ENCODE measurements around the gene CTSC. TPM values are rescaled to one million over a fixed set of nuclear protein-coding genes. Genes with fewer than 3 reads are reported as not detected.

Gene CTSC
- polyA plus RNA-seq, 1 of the 3 experiments (the other 2 are of a cell fraction): 104 TPM

- TF ChIP-seq GABPA (IDR thresholded peaks at IDR 0.05; ENCODE audit: low read depth) (no peak), MXI1 (IDR thresholded peaks at IDR 0.05; ENCODE audit: low read depth, low read length) (no peak)
Observed at GRCh38 chr11:88363648-88364065, 26.1 kb upstream of the CTSC start (continued).

- Histone ChIP-seq H3K9me3 (no peaks in the 10 kb centered on the region), H3K9ac (no peak overlapping the region), H3F3A (replicated peaks; ENCODE audit: insufficient read depth) (peaks cover 9% of the 10 kb centered on the region), H3K36me3 (replicated peaks in 1 of 2; ENCODE audit: control insufficient read depth in 1 of 2, insufficient read depth in 2 of 2, low read length in 1 of 2) (no peaks in the 10 kb centered on the region), H3K9me2 (no peaks in the 10 kb centered on the region), H3K4me3 (ENCODE audit: low read depth in 2 of 2, low read length in 1 of 2) (no peak overlapping the region), H3K27me3 (ENCODE audit: insufficient read depth) (no peaks in the 10 kb centered on the region), H3K27ac (ENCODE audit: low read depth in 2 of 2, low read length in 1 of 2) (no peak overlapping the region), H3K4me1 (ENCODE audit: control insufficient read depth in 1 of 2, insufficient read depth in 2 of 2, low read depth in 1 of 2, low read length in 1 of 2) (peaks cover 0 to 10% of the 10 kb centered on the region in 2 experiments; a peak in 1 of 4 replicates), H2AFZ (ENCODE audit: low read depth) (no peak overlapping the region), H4K20me1 (ENCODE audit: insufficient read depth) (no peaks in the 10 kb centered on the region), H3K79me2 (ENCODE audit: insufficient read depth) (no peaks in the 10 kb centered on the region), H3K4me2 (no peak overlapping the region)
- CTCF ChIA-PET: no interaction called here
- 74% methylated on average over 1 of the region's 1 CpG for WGBS (ENCODE audit: low lambda C conversion rate)
- DNase-seq: no peak
- POLR2A ChIA-PET: no interaction called here
- TF ChIP-seq MEF2A (IDR thresholded peaks at IDR 0.05; ENCODE audit: borderline replicate concordance, low read depth) (no peak), USF1 (IDR thresholded peaks at IDR 0.05; ENCODE audit: borderline replicate concordance, low read depth) (no peak), ELF1 (IDR thresholded peaks at IDR 0.05) (no peak), REST (IDR thresholded peaks at IDR 0.05; ENCODE audit: low read depth, low read length) (no peak), RFX5 (IDR thresholded peaks at IDR 0.05; ENCODE audit: low read length) (no peak), EP300 (IDR thresholded peaks at IDR 0.05; ENCODE audit: borderline replicate concordance in 1 of 2, low read depth in 1 of 2, low read length in 1 of 2) (no peak)
Observed at GRCh38 chr11:88363004-88363403, 25.5 kb upstream of the CTSC start.

GRCh38 chr11:88360141-88360540 lies 22.6 kb upstream of the CTSC start:
- no peak overlapping the region for H3K9ac ChIP-seq
- 73% methylated on average over 1 of the region's 1 CpG for WGBS (ENCODE audit: low lambda C conversion rate)
- H2AFZ ChIP-seq (ENCODE audit: low read depth): no peak overlapping the region
- no peaks in the 10 kb centered on the region for H3K79me2 ChIP-seq (ENCODE audit: insufficient read depth)
- peaks cover 0 to 10% of the 10 kb centered on the region in 2 experiments; a peak in 1 of 4 replicates for H3K4me1 ChIP-seq (ENCODE audit: control insufficient read depth in 1 of 2, insufficient read depth in 2 of 2, low read depth in 1 of 2, low read length in 1 of 2)
- CTCF ChIA-PET: no interaction called here
- no peak overlapping the region for H3K4me2 ChIP-seq
- POLR2A ChIA-PET: no interaction called here
- H3K9me2 ChIP-seq: no peaks in the 10 kb centered on the region
- no peak for DNase-seq
- no peaks in the 10 kb centered on the region for H3K27me3 ChIP-seq (ENCODE audit: insufficient read depth)
- no peaks in the 10 kb centered on the region for H4K20me1 ChIP-seq (ENCODE audit: insufficient read depth)
- no peaks in the 10 kb centered on the region for H3K9me3 ChIP-seq
- no peaks in the 10 kb centered on the region for H3K36me3 ChIP-seq (replicated peaks in 1 of 2; ENCODE audit: control insufficient read depth in 1 of 2, insufficient read depth in 2 of 2, low read length in 1 of 2)
- H3K27ac ChIP-seq (ENCODE audit: low read depth in 2 of 2, low read length in 1 of 2): no peak overlapping the region
- peaks cover 14% of the 10 kb centered on the region for H3F3A ChIP-seq (replicated peaks; ENCODE audit: insufficient read depth)
- no peak overlapping the region for H3K4me3 ChIP-seq (ENCODE audit: low read depth in 2 of 2, low read length in 1 of 2)
- TF ChIP-seq TAF1 (IDR thresholded peaks at IDR 0.05; ENCODE audit: borderline replicate concordance, low read depth, low read length) (no peak), POLR2AphosphoS5 (IDR thresholded peaks at IDR 0.05; ENCODE audit: low read depth, low read length) (no peak), TEAD4 (IDR thresholded peaks at IDR 0.05; ENCODE audit: borderline replicate concordance, insufficient read depth) (no peak), MEF2A (IDR thresholded peaks at IDR 0.05; ENCODE audit: borderline replicate concordance, low read depth) (no peak), IRF3 (IDR thresholded peaks at IDR 0.05; ENCODE audit: low read depth, low read length) (no peak), MXI1 (IDR thresholded peaks at IDR 0.05; ENCODE audit: low read depth, low read length) (no peak), TCF12 (IDR thresholded peaks at IDR 0.05) (no peak), RXRA (IDR thresholded peaks at IDR 0.05; ENCODE audit: borderline replicate concordance, low read depth) (no peak), SMC3 (IDR thresholded peaks at IDR 0.05; ENCODE audit: low read depth, low read length) (no peak), RCOR1 (IDR thresholded peaks at IDR 0.05; ENCODE audit: low read length) (no peak), USF2 (IDR thresholded peaks at IDR 0.05; ENCODE audit: borderline replicate concordance, low read depth, low read length) (no peak), NRF1 (IDR thresholded peaks at IDR 0.05; ENCODE audit: low read depth, low read length) (no peak), CTCF (IDR thresholded peaks at IDR 0.05) (no peak)
